Stimulated activated effector memory CD8-positive, alpha-beta T cell treated with anti-CD3 and anti-CD28 coated beads, Interleukin-12 subunit alpha, Interleukin-12 subunit beta, amount 100 ng/mL, for 72 hours (primary cell): Measurements from ENCODE around the gene DHX58.

Source experiments
- ATAC-seq: fragments of 150-1000 bp; cut with Tn5 transposase; 2 replicates; pipeline ENCODE4 v1.10.0; 2021
- DNase-seq, 2 donors: peaks; one replicate each; pipeline ENCODE4 v3.0.0; 2021 to 2022; ENCODE audit warnings: low spot score in 2 of 2
- H3K27ac Mint-ChIP-seq: one replicate; pipeline ENCODE4 v1.8.0; 2022; ENCODE audit warnings: mild to moderate bottlenecking, mixed read lengths
- H3K36me3 Mint-ChIP-seq: one replicate; pipeline ENCODE4 v1.8.0; 2022; ENCODE audit warnings: mild to moderate bottlenecking, mixed read lengths
- H3K4me1 Mint-ChIP-seq: one replicate; pipeline ENCODE4 v1.8.0; 2022; ENCODE audit warnings: mixed read lengths
- H3K4me3 Mint-ChIP-seq: one replicate; pipeline ENCODE4 v1.8.0; 2022; ENCODE audit warnings: mild to moderate bottlenecking, mixed read lengths
- H3K9me3 Mint-ChIP-seq: one replicate; pipeline ENCODE4 v1.8.0; 2022; ENCODE audit warnings: mixed read lengths

DHX58 gene

DNA sequence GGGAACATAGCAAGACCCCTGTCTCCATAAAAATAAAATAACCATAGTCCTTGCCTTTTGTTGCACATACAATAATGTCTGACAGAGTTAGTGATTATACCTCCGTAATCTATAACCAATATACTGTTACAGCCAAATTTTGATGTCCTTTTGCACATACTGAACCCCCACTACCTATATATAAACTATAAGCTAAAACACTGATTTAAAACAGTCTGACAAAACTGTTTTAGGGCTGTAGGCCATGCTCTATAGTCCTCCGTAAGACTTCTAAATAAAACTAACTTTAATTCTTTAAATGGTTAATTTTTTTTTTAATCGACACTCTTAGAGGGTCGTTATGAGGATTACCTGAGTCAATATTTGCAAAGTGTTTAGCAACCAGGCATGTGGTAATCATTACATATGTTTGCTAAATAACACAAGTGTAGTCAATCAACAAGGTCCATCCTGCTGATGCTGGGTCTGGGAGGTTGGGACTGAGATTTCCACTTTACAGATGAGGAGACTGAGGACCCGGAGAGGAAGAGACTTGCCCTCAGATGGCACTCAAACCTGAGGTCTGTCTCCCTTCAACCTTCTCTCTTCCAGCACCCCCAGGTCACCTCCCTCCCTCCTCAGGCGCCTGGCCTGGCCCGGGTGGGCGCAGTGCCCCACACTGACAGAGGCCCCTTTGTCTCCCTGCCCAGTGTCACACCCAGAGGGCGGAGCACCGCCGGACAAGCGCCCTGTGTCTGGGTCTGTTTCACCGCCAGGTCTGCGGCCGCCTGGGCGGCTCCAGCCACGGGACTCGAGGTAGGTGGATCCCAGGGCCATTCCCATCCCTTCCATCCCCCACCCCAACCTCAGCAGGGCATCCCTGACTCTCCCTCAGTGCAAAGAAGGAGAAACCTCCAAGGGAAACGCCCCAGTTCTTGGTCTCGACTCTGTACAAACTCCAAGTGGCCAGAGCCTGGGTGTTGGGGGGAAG is 24.5 kb downstream of the DHX58 start:
- DNase-seq (no peak), ATAC-seq (no peak)
- Mint-ChIP-seq H3K36me3 (no peaks in the 10 kb centered on the region), H3K4me1 (no peaks in the 10 kb centered on the region), H3K4me3 (no peak overlapping the region), H3K27ac (no peak overlapping the region), H3K9me3 (no peaks in the 10 kb centered on the region)

DNA sequence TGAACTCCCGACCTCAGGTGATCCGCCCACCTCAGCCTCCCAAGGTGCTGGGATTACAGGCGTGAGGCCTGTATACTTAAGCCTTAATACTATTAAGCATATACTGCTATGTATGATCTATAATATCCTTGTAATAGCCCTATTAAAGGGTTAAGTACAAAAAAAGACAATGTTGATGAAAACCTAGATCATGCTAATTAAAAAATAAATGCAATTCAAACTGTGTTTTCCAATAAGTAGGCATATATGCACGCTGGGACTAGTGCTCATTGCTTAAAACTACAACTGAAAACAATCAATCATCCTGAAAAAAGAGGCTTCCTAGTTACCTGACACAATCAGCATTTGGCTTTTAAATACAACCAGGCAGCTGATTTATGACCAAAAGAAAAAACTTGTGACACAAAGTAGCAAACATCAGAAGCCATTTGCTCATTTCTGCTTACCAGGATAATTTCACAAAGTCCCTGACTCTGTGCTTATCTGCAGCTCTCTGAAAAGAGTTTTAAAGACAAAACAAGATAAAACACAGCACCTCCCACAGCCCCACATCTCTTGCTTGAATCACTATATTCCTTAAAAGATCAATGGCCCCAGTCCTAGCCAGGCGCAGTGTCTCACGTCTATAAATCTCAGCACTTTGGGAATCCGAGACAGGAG is 25.3 kb downstream of the DHX58 start:
- Mint-ChIP-seq H3K4me3 (no peak overlapping the region), H3K36me3 (no peaks in the 10 kb centered on the region), H3K27ac (no peak overlapping the region), H3K4me1 (no peaks in the 10 kb centered on the region), H3K9me3 (no peaks in the 10 kb centered on the region)
- ATAC-seq (no peak), DNase-seq (no peak)

DNA sequence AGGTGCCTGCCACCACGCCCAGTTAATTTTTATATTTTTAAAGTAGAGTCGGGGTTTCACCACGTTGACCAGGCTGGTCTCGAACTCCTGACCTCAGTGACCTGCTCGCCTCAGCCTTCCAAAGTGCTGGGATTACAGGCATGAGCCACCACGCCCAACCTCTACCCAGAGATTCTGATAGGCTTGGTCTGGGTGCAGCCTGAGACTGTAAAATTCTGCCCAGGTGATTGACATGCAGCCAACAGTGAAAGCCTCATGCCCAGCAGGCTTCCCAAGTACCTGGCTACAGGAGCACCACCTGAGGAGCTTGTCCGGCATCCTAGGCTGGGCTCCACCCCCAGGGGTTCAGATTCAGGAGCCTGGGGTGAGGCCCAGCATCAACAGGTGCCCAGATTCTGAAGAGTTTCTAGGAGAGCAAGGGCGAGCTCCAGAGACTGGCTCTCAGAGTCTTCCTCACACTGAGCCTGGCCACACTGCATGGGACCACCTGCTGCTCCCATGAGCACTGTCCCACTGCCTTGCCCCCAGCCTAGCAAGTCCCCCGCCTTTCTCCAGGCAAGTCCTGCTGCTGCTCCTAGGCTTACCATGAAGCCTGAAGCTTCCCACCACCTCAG is 30.9 kb downstream of the DHX58 start:
- Mint-ChIP-seq H3K36me3 (no peaks in the 10 kb centered on the region), H3K27ac (no peak overlapping the region), H3K4me1 (no peaks in the 10 kb centered on the region), H3K9me3 (no peaks in the 10 kb centered on the region), H3K4me3 (no peak overlapping the region)
- ATAC-seq (peak; percentile 19), DNase-seq (no peak)

- no peaks in the 10 kb centered on the region for H3K4me1 Mint-ChIP-seq
- no peaks in the 10 kb centered on the region for H3K36me3 Mint-ChIP-seq
- no peak overlapping the region for H3K27ac Mint-ChIP-seq
- no peak overlapping the region for H3K4me3 Mint-ChIP-seq
- no peaks in the 10 kb centered on the region for H3K9me3 Mint-ChIP-seq
- ATAC-seq: no peak
- DNase-seq: no peak
These were observed 33.0 kb downstream of the DHX58 start for GRCh38 chr17:42079541-42079940.

GRCh38 chr17:42078396-42079043 is 34.0 kb downstream of the DHX58 start:
- no peak for ATAC-seq
- H3K27ac Mint-ChIP-seq: no peak overlapping the region

GRCh38 chr17:42077755-42078154 is 34.8 kb downstream of the DHX58 start:
- Mint-ChIP-seq H3K4me1 (no peaks in the 10 kb centered on the region), H3K36me3 (no peaks in the 10 kb centered on the region), H3K9me3 (no peaks in the 10 kb centered on the region), H3K4me3 (no peak overlapping the region), H3K27ac (no peak overlapping the region)
- no peak for ATAC-seq
- DNase-seq: no peak

More at GRCh38 chr17:42078396-42079043, 34.0 kb downstream of the DHX58 start:
- H3K9me3 Mint-ChIP-seq: no peaks in the 10 kb centered on the region
- no peaks in the 10 kb centered on the region for H3K4me1 Mint-ChIP-seq
- H3K4me3 Mint-ChIP-seq: no peak overlapping the region
- no peak for DNase-seq
- no peaks in the 10 kb centered on the region for H3K36me3 Mint-ChIP-seq

DNA sequence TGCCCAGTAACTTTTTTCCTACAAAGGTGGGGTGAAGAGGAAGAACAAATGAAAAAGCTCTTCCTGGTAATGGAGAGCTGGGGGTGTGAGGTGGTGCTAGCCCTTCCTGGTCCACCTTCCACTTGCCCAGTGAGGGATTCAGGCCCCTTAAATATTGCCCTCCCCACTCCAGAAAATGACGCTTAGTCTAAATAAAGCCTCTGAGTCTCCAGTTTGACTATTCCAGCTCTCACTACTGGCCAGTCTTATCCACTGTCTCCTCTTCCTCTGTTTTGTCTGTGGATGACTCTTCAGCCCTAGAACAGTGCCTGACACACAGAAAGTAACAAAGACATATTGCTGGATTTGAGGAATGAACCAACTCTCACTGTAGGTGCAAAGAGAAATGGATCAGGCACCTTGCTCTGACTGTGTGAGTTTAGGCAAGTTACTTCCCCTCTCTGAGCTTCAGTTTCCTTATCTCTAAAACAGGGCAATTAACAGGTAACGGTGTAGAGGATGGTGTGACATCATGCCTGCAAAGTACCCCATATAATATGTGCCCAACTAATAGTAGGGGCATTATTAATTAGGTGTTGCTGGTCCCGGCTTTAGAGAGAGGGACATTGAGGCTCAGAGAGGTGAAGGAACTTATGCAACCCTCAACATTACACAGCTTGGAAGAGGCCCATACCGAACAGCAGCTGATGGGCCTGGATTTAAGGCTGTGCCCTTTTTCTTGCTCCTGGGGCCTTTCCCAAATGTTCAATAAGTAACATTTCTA is 35.5 kb downstream of the DHX58 start:
- Mint-ChIP-seq H3K27ac (no peak overlapping the region), H3K4me1 (peaks cover 3% of the 10 kb centered on the region), H3K9me3 (no peaks in the 10 kb centered on the region), H3K36me3 (no peaks in the 10 kb centered on the region), H3K4me3 (no peak overlapping the region)
- no peak for DNase-seq
- ATAC-seq: no peak

DNA sequence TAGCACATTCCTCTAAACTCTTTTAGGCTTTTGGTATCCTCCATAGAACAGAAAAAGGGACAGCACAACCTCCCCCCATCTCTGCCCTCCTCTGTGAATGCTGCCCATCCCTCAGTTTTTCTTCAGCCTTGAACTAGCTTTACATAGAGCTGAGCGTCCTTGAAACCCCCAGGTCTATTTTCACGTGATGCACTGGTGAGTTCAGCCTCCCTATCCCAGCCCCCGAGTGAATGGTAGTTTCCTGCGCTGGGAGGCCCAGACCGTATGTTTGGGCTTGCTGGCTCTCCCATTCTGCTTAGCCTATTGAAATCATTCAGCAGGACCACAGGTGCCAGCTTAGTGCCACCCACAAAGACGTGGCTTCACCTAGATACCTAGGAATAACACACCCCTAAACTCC is 36.7 kb downstream of the DHX58 start:
- H3K27ac Mint-ChIP-seq: no peak overlapping the region
- H3K36me3 Mint-ChIP-seq: no peaks in the 10 kb centered on the region
- ATAC-seq (no peak), DNase-seq (no peak)
- H3K9me3 Mint-ChIP-seq: no peaks in the 10 kb centered on the region
- H3K4me1 Mint-ChIP-seq: peaks cover 10% of the 10 kb centered on the region
- no peak overlapping the region for H3K4me3 Mint-ChIP-seq

- Mint-ChIP-seq H3K9me3 (no peaks in the 10 kb centered on the region), H3K4me1 (peaks cover 10% of the 10 kb centered on the region), H3K4me3 (peak overlapping the region; percentile 39), H3K36me3 (no peaks in the 10 kb centered on the region), H3K27ac (no peak overlapping the region)
- DNase-seq (no peak), ATAC-seq (no peak)
These were observed 40.0 kb downstream of the DHX58 start for GRCh38 chr17:42072323-42073187.

- peaks cover 10% of the 10 kb centered on the region for H3K4me1 Mint-ChIP-seq
- peak overlapping the region; percentile 39 for H3K4me3 Mint-ChIP-seq
- H3K27ac Mint-ChIP-seq: peak overlapping the region; percentile 37
- no peak for ATAC-seq
- no peak for DNase-seq
- no peaks in the 10 kb centered on the region for H3K9me3 Mint-ChIP-seq
- H3K36me3 Mint-ChIP-seq: no peaks in the 10 kb centered on the region
These were observed 40.7 kb downstream of the DHX58 start for GRCh38 chr17:42071810-42072209.

- peaks cover 3% of the 10 kb centered on the region for H3K36me3 Mint-ChIP-seq
- no peaks in the 10 kb centered on the region for H3K9me3 Mint-ChIP-seq
- no peak overlapping the region for H3K4me3 Mint-ChIP-seq
- DNase-seq (no peak), ATAC-seq (no peak)
- peaks cover 14% of the 10 kb centered on the region for H3K4me1 Mint-ChIP-seq
- no peak overlapping the region for H3K27ac Mint-ChIP-seq
These were observed 43.5 kb downstream of the DHX58 start for GRCh38 chr17:42068979-42069378.

DNA sequence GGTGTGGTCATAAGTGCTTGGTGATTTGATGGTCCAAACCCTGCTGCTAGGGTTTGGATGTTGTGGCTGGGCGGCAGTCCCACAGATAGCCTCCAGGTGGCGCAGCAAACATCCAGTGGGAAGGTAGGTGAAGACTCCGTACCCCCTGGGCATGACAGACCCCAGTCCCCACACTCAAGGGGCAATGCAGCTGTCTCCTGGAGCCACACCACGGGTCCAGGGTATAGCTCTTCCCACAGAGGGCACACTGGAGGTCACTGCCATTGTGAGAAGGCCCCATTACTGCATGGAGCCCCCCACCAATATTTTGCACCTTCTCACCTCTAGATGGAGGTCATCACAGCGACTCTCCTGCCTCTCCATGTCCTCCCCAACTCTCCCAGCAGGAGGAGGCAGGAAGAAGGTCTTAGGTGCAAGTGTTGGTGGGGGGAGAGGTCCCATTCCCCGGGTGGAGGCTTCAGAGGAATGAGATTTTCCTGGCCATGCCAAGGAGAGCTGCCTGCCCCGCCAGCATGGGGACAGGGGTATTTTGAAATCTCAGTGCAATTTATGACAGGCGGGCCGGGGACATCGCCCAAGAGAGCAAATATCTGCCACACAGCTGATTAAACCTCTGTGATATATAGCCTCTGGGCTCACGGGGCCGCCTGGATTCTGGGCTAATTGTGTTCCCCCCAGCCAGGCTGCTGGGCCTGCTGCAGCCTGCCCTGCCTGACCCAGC is 45.0 kb downstream of the DHX58 start:
- peak; percentile 69 to 89 for DNase-seq
- Mint-ChIP-seq H3K36me3 (peaks cover 6% of the 10 kb centered on the region), H3K4me1 (peaks cover 22% of the 10 kb centered on the region), H3K27ac (no peak overlapping the region), H3K4me3 (no peak overlapping the region), H3K9me3 (no peaks in the 10 kb centered on the region)
- ATAC-seq: peak; percentile 58

DNA sequence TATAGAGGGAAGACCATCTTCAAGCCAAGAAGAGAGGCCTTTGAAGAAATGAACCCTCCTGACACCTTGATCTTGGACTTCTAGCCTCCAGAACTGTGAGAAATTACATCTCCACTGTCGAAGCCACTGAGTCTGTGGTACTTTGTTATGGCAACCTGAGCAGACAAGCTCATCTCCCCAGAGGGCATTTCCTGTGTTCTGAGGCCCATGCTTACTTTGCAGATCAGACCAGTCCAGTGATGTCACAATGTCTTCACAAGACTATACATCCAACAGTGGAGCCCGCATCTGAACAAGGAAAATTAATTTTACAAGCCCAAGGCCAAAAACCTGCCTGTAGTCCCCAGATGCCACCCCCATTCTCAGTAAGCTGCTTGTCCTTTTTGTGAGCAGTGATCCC is 47.3 kb downstream of the DHX58 start:
- ATAC-seq: no peak
- H3K4me3 Mint-ChIP-seq: no peak overlapping the region
- no peak overlapping the region for H3K27ac Mint-ChIP-seq
- H3K9me3 Mint-ChIP-seq: no peaks in the 10 kb centered on the region
- peaks cover 6% of the 10 kb centered on the region for H3K36me3 Mint-ChIP-seq
- DNase-seq: no peak
- peaks cover 12% of the 10 kb centered on the region for H3K4me1 Mint-ChIP-seq
